Endothelial cell of umbilical vein (primary cell): ENCODE data around the gene TNFRSF14. TPM values are rescaled to one million over a fixed set of nuclear protein-coding genes. Genes with fewer than 3 reads are reported as not detected.

Experiments
- BruUV-seq: library from RNA; stranded (reverse); fragments of 400-500 nt; replicated peaks from 2 replicates; lab custom pipeline; 2021; lab: Mats Ljungman, UMichigan
- CTCF ChIA-PET: fragments of 300-600, 350-600 bp; sonication (Branson Sonifier 250); formaldehyde crosslinking; loops from one replicate; lab custom pipeline; 2021; ENCODE audit warnings: antibody characterized with exemption, inconsistent platforms; lab: Charles Lee
- POLR2A ChIA-PET: fragments of 300-600, 350-600 bp; sonication (Branson Sonifier 250); formaldehyde crosslinking; loops from one replicate; lab custom pipeline; 2021; ENCODE audit warnings: antibody characterized with exemption, inconsistent platforms; lab: Charles Lee
- DNase-seq: peaks from one replicate; pipeline ENCODE4 v3.0.0-alpha.2; 2011; ENCODE audit warnings: low read depth, low spot score
- FAIRE-seq: peaks from 2 replicates; lab custom pipeline; 2011; peaks lifted over from hg19 to GRCh38; lab: Jason Lieb, UNC
- H2AFZ ChIP-seq: 2 replicates; pipeline ENCODE4 v1.6.0; 2012; ENCODE audit warnings: low read depth, low read length, control low read depth, inconsistent platforms
- H3K27ac ChIP-seq: 2 replicates; pipeline ENCODE4 v1.5.1; 2011; ENCODE audit warnings: low read depth, mild to moderate bottlenecking, control low read depth, low read length, moderate library complexity; ENCODE audit not compliant: insufficient read depth
- H3K27me3 ChIP-seq, 2 experiments: 2 replicates each; pipeline versions ENCODE4 v1.6.0 to v1.6.1; 2011; ENCODE audit warnings: low read length in 2 of 2, mixed read lengths in 1 of 2; ENCODE audit not compliant: control insufficient read depth in 2 of 2, insufficient read depth in 2 of 2
- H3K36me3 ChIP-seq, 2 experiments: 2 replicates in 1 of 2; 3 replicates in 1 of 2; pipeline ENCODE4 v1.5.1; 2011; ENCODE audit warnings: low read length in 2 of 2, mild to moderate bottlenecking in 1 of 2, moderate library complexity in 1 of 2; ENCODE audit not compliant: control insufficient read depth in 2 of 2, insufficient read depth in 2 of 2; ENCODE audit errors: extremely low read depth in 1 of 2
- H3K4me1 ChIP-seq: 3 replicates; pipeline ENCODE4 v1.5.1; 2011; ENCODE audit warnings: mild to moderate bottlenecking, low read length; ENCODE audit not compliant: control insufficient read depth, insufficient read depth; ENCODE audit errors: extremely low read depth
- H3K4me2 ChIP-seq: 2 replicates; pipeline ENCODE4 v1.6.1; 2011; ENCODE audit warnings: low read length, control low read depth, mixed read lengths; ENCODE audit not compliant: insufficient read depth
- H3K4me3 ChIP-seq, 3 experiments: fragments of 200-600 bp in 1 of 3; sonication (generic), shearing (Covaris generic) in 1 of 3; replicated peaks in 1 of 3; 2 replicates each; pipeline ENCODE4 v1.5.1; 2011 to 2016; ENCODE audit warnings: control low read depth in 3 of 3, low read length in 3 of 3, mild to moderate bottlenecking in 2 of 3, inconsistent platforms in 1 of 3, low read depth in 1 of 3, moderate library complexity in 1 of 3; ENCODE audit not compliant: insufficient read depth in 1 of 3
- H3K79me2 ChIP-seq: 2 replicates; pipeline ENCODE4 v1.6.0; 2012; ENCODE audit warnings: low read length, inconsistent platforms; ENCODE audit not compliant: control insufficient read depth, insufficient read depth
- H3K9ac ChIP-seq: replicated peaks from 2 replicates; pipeline ENCODE3; 2011; ENCODE audit warnings: low read length, control low read depth; ENCODE audit not compliant: insufficient read depth; ENCODE audit errors: extremely low read depth
- H3K9me1 ChIP-seq: replicated peaks from 3 replicates; pipeline ENCODE4 v1.6.0; 2011; ENCODE audit warnings: mild to moderate bottlenecking, low read length; ENCODE audit not compliant: control insufficient read depth, insufficient read depth; ENCODE audit errors: extremely low read depth
- H3K9me3 ChIP-seq: replicated peaks from 2 replicates; pipeline ENCODE4 v1.5.1; 2012; ENCODE audit warnings: low read length, inconsistent platforms; ENCODE audit not compliant: control insufficient read depth, insufficient read depth
- H4K20me1 ChIP-seq: replicated peaks from 2 replicates; pipeline ENCODE3; 2011; ENCODE audit warnings: mild to moderate bottlenecking, low read length; ENCODE audit not compliant: control insufficient read depth, insufficient read depth; ENCODE audit errors: extremely low read depth
- EZH2 ChIP-seq: IDR thresholded peaks from 2 replicates; pipeline ENCODE4 v1.6.1; 2012; ENCODE audit warnings: borderline replicate concordance, low read depth, mild to moderate bottlenecking, moderate library complexity, low read length, inconsistent platforms; ENCODE audit not compliant: severe bottlenecking
- FOS ChIP-seq: IDR thresholded peaks from 2 replicates; pipeline ENCODE4 v1.6.1; 2011; ENCODE audit warnings: mild to moderate bottlenecking, low read length, moderate library complexity, borderline replicate concordance; ENCODE audit not compliant: insufficient read depth
- MYC ChIP-seq: IDR thresholded peaks from one replicate; pipeline ENCODE4 v1.6.1; 2011; ENCODE audit warnings: mild to moderate bottlenecking, low read depth, low read length
- POLR2A ChIP-seq: IDR thresholded peaks from 2 replicates; pipeline ENCODE4 v1.6.1; 2012; ENCODE audit warnings: low read depth, mild to moderate bottlenecking, control low read depth, low read length
- POLR2AphosphoS5 ChIP-seq: IDR thresholded peaks from 2 replicates; pipeline ENCODE4 v1.6.1; 2012; ENCODE audit warnings: low read depth, mild to moderate bottlenecking, control low read depth, low read length, moderate library complexity; ENCODE audit not compliant: insufficient read depth
- dilution Hi-C: fragments of 300-500 bp; cut with MboI; formaldehyde crosslinking; loops from one replicate; pipeline ENCODE4 v1.15.0; 2019; ENCODE audit warnings: low sequenced_read_pairs; ENCODE audit not compliant: extremely low pct_ligation_motif_present
- intact Hi-C: fragments of 100-400 bp; cut with micrococcal nuclease; formaldehyde crosslinking; loops from one replicate; pipeline ENCODE4 v1.10.0; 2022
- polyA plus RNA-seq, 4 experiments: library from polyadenylated mRNA; depleted of rRNA in 3 of 4; stranded (reverse) in 3 of 4; unstranded in 1 of 4; fragments of >200 nt; gene quantifications; 2 replicates each; pipeline versions ENCODE4 v1.2.1 to v1.2.3, GENCODE V29; 2011 to 2012; ENCODE audit warnings: missing spikeins in 1 of 4
- total RNA-seq: library from RNA; stranded (reverse); gene quantifications from 2 replicates; pipeline ENCODE4 v1.2.3, GENCODE V29; 2021
- TF ChIP-seq, protein P1 (sequence below), 2 donors: IDR thresholded peaks; 1 replicate in 1 of 2; 2 replicates in 1 of 2; pipeline ENCODE4 v1.5.1; 2011; ENCODE audit warnings: low read length in 2 of 2, mild to moderate bottlenecking in 2 of 2, moderate library complexity in 2 of 2, control low read depth in 1 of 2, inconsistent platforms in 1 of 2, low read depth in 1 of 2; ENCODE audit not compliant: insufficient read depth in 1 of 2; ENCODE audit errors: extremely low read depth in 1 of 2

TNFRSF14 gene
- total and polyA plus RNA-seq, 2 donors (not counting 3 experiments of a cell fraction or from before 2014, with no cell fraction given): 40.9 to 49.4 TPM

DNA sequence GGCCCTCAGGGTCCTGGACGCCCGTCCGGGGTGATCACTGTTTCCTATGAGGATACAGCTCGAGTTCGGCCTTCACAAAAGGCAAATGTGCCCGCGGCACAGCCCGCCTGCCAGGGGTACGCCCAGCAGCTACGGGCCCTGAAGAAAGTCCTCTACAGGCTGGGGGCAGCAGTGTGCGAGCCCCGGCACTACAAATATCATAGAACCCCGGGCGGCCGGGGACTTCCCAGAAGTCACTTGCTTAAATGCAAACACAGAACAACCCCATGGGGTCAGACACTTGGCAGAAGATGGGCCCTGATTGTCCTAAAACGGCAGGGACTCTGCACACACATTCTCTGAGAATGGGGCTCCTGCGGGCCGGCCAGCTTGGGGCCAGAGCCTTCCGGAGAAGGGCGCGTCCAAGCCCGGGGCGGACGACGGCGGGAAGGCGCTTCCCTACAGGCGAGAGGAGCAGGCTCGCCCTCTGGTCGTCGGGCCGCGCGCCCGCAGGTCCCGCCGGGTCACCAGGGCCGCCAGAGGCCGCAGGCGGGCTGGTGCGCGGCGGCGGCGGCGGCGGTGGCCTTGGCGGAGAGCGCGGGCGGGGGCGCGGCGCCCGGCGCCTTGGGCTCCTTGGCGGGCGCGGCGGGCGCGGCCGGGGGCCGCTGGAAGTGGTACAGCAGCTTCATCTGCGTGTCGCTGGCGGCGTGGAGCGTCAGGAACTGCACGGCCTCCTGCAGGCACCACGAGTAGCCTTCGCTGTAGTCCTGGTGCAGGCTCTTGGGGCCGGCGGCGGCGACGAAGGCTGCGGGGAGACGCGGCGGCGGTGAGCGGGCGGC lies 27.0 kb upstream of the TNFRSF14 start:
- peaks cover 18% of the 10 kb centered on the region for H3K79me2 ChIP-seq

More for the DNA sequence above, 27.0 kb upstream of the TNFRSF14 start:
- TF ChIP-seq POLR2A: no peak
- TF ChIP-seq MYC: no peak
- TF ChIP-seq, protein P1, sequence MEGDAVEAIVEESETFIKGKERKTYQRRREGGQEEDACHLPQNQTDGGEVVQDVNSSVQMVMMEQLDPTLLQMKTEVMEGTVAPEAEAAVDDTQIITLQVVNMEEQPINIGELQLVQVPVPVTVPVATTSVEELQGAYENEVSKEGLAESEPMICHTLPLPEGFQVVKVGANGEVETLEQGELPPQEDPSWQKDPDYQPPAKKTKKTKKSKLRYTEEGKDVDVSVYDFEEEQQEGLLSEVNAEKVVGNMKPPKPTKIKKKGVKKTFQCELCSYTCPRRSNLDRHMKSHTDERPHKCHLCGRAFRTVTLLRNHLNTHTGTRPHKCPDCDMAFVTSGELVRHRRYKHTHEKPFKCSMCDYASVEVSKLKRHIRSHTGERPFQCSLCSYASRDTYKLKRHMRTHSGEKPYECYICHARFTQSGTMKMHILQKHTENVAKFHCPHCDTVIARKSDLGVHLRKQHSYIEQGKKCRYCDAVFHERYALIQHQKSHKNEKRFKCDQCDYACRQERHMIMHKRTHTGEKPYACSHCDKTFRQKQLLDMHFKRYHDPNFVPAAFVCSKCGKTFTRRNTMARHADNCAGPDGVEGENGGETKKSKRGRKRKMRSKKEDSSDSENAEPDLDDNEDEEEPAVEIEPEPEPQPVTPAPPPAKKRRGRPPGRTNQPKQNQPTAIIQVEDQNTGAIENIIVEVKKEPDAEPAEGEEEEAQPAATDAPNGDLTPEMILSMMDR (IDR thresholded peaks at IDR 0.05; ENCODE audit: extremely low read depth in 1 of 2, insufficient read depth in 1 of 2, low read depth in 1 of 2, low read length in 2 of 2): no peak
- peak; percentile 51 for TF ChIP-seq EZH2
- TF ChIP-seq POLR2AphosphoS5: no peak
- no peak for TF ChIP-seq FOS
- Histone ChIP-seq H3K4me2 (no peak overlapping the region), H3K9me3 (no peaks in the 10 kb centered on the region), H3K27ac (no peak overlapping the region), H3K27me3 (peaks cover 16 to 17% of the 10 kb centered on the region in 2 experiments), H3K9me1 (no peaks in the 10 kb centered on the region), H4K20me1 (no peaks in the 10 kb centered on the region), H3K36me3 (no peaks in the 10 kb centered on the region), H3K9ac (no peak overlapping the region), H3K4me3 (no peak overlapping the region), H3K4me1 (peaks cover 15% of the 10 kb centered on the region), H2AFZ (no peak overlapping the region)
- FAIRE-seq (no peak), DNase-seq (no peak)
- POLR2A ChIA-PET: no interaction called here
- CTCF ChIA-PET: no interaction called here
- BruUV-seq: no TSS peak
- intact Hi-C loops (no loop called here), dilution Hi-C loops (no loop called here)
